Cardiac muscle cell (in vitro differentiated cells and primary cell): ENCODE measurements around the gene SLC2A2. TPM values are rescaled to one million over a fixed set of nuclear protein-coding genes. Genes with fewer than 3 reads are reported as not detected.

ENCODE experiments used
- DNase-seq, 2 donors: peaks; one replicate each; pipeline versions ENCODE4 v3.0.0 to v3.0.0-alpha.2; 2010 to 2017; ENCODE audit warnings: low read depth in 1 of 2, low spot score in 1 of 2
- H3K27ac ChIP-seq: fragments of 200-600 bp; sonication (generic); 2 replicates; pipeline ENCODE4 v1.5.1; 2016
- H3K27me3 ChIP-seq: fragments of 200-600 bp; sonication (generic); 2 replicates; pipeline ENCODE4 v1.6.0; 2016; ENCODE audit warnings: control low read depth
- H3K36me3 ChIP-seq: fragments of 200-600 bp; sonication (generic); 2 replicates; pipeline ENCODE4 v1.5.1; 2016; ENCODE audit warnings: control low read depth
- H3K4me1 ChIP-seq: fragments of 200-600 bp; sonication (generic); 2 replicates; pipeline ENCODE4 v1.8.1; 2017; ENCODE audit warnings: low read depth, mild to moderate bottlenecking, mixed run types
- H3K4me3 ChIP-seq: fragments of 200-600 bp; sonication (generic); 2 replicates; pipeline ENCODE4 v1.5.1; 2016; ENCODE audit warnings: mild to moderate bottlenecking
- H3K9me3 ChIP-seq: fragments of 200-600 bp; sonication (generic); 2 replicates; pipeline ENCODE4 v1.5.1; 2017; ENCODE audit warnings: low read depth, mild to moderate bottlenecking, control low read depth
- CTCF ChIP-seq: IDR thresholded peaks from 2 replicates; pipeline ENCODE4 v1.5.1; 2012; ENCODE audit warnings: low read depth, mild to moderate bottlenecking, low read length
- polyA plus RNA-seq: library from polyadenylated mRNA; unstranded; fragments of >200 nt; fragmentation: Nextera tagmentation; extraction: Ambion mirVana; gene quantifications from 2 replicates; pipeline ENCODE4 v1.2.1, GENCODE V29; 2016
- total RNA-seq: library from RNA; depleted of rRNA; stranded (reverse); fragments of >200 nt; gene quantifications from 2 replicates; pipeline ENCODE4 v1.2.3, GENCODE V29; 2016

Gene SLC2A2
- total and polyA plus RNA-seq, 2 experiments from 2014 or later = not detected

- peak; percentile 82 to 83 for DNase-seq
- Histone ChIP-seq H3K9me3 (no peaks in the 10 kb centered on the region), H3K27me3 (no peaks in the 10 kb centered on the region), H3K27ac (no peak overlapping the region), H3K36me3 (no peaks in the 10 kb centered on the region), H3K4me1 (no peaks in the 10 kb centered on the region), H3K4me3 (no peak overlapping the region)
- TF ChIP-seq CTCF = peak; percentile 71
These were observed 23.4 kb upstream of the SLC2A2 start for GRCh38 chr3:171049861-171050444.

GRCh38 chr3:171046760-171047159, 20.2 kb upstream of the SLC2A2 start:
- no peak overlapping the region for H3K27ac ChIP-seq
- H3K27me3 ChIP-seq = no peaks in the 10 kb centered on the region
- no peaks in the 10 kb centered on the region for H3K9me3 ChIP-seq
- no peak for DNase-seq
- H3K4me1 ChIP-seq = no peaks in the 10 kb centered on the region
- no peaks in the 10 kb centered on the region for H3K36me3 ChIP-seq
- TF ChIP-seq CTCF = no peak
- H3K4me3 ChIP-seq = no peak overlapping the region

- H3K4me1 ChIP-seq = no peaks in the 10 kb centered on the region
- H3K4me3 ChIP-seq = no peak overlapping the region
- peak in 1 of 2 donors; percentile 91 for DNase-seq
- H3K27ac ChIP-seq = no peak overlapping the region
- H3K27me3 ChIP-seq = no peaks in the 10 kb centered on the region
- no peaks in the 10 kb centered on the region for H3K9me3 ChIP-seq
- TF ChIP-seq CTCF = no peak
- no peaks in the 10 kb centered on the region for H3K36me3 ChIP-seq
These were observed 18.6 kb upstream of the SLC2A2 start for GRCh38 chr3:171044835-171045793.

GRCh38 chr3:171044384-171044783, 17.9 kb upstream of the SLC2A2 start:
- Histone ChIP-seq H3K9me3 (no peaks in the 10 kb centered on the region), H3K36me3 (no peaks in the 10 kb centered on the region), H3K4me3 (no peak overlapping the region), H3K4me1 (no peaks in the 10 kb centered on the region), H3K27me3 (no peaks in the 10 kb centered on the region), H3K27ac (no peak overlapping the region)
- no peak for DNase-seq
- no peak for TF ChIP-seq CTCF

- Histone ChIP-seq H3K36me3 (no peaks in the 10 kb centered on the region), H3K27ac (no peak overlapping the region), H3K4me1 (peaks cover 12% of the 10 kb centered on the region), H3K4me3 (no peak overlapping the region), H3K9me3 (no peaks in the 10 kb centered on the region), H3K27me3 (no peaks in the 10 kb centered on the region)
- peak in 1 of 2 donors; percentile 35 for DNase-seq
- no peak for TF ChIP-seq CTCF
These were observed 13.2 kb upstream of the SLC2A2 start for GRCh38 chr3:171039674-171040073.
